Astrocyte of the hippocampus (primary cell): ENCODE measurements around the gene CLSTN3.
A peak's percentile ranks its signal among the peaks of the same experiment; 100 is the strongest.
"Not testable (repeated sequence)": the region's sequence is repeated elsewhere in the genome, so short reads cannot be mapped to it uniquely, and the experiment has no call there.

Experiments
- DNase-seq: peaks from one replicate; pipeline ENCODE4 v3.0.0; 2011; ENCODE audit warnings: low read depth, low spot score

CLSTN3 gene

DNA sequence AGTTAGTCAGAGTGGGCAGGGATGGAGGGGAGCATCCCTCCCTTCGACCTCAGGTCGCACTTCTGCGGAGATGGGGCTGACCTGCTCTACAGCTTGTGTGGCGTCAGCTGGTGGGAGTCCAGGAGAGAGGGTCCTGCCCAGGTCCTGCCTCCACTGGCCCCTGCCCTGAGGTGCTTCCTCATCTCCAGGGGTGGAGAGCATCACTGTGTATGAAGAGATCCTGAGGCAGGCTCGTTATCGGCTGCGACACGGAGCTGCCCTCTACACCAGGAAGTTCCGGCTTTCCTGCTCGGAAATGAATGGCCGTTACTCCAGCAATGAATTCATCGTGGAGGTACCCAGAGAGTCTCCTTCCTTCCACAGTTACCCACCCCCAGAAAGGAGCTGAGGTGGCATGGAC, 20.2 kb downstream of the CLSTN3 start:
- DNase-seq, result no peak

GRCh38 chr12:7150841-7151240, 20.7 kb downstream of the CLSTN3 start:
- DNase-seq, result no peak

GRCh38 chr12:7151532-7151931, 21.4 kb downstream of the CLSTN3 start:
- no peak for DNase-seq

- DNase-seq, result no peak
These were observed 22.6 kb downstream of the CLSTN3 start for GRCh38 chr12:7152818-7153217.

- no peak for DNase-seq
These were observed 23.9 kb downstream of the CLSTN3 start for GRCh38 chr12:7154042-7154441.

DNA sequence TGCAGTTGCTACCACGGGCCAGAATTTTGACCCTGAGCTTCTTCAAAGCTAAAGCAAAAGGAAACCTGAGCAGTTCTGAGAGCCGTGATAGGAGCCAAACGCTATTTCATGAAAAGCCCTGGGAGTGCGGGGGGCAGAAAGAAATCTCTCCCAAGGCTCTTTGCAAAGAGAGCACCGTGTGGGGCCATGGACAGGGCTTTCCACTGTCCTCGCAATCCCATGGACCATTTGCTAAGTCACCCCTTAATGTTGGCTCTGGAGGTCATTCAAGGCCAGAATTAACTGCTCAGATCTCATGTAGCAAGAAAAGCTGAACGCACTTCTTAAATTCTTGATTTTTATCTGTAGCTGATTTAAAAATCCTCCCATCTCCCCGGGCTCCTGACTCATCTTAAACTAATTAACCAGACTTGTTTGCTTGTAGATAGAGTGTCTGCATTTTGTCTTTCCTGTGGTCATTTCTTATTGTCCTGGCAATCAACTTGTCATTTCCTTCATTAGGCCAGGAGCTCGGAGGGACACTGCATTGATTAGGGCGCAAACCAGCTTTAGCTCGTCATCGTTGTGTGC, 24.8 kb downstream of the CLSTN3 start:
- no peak for DNase-seq

DNA sequence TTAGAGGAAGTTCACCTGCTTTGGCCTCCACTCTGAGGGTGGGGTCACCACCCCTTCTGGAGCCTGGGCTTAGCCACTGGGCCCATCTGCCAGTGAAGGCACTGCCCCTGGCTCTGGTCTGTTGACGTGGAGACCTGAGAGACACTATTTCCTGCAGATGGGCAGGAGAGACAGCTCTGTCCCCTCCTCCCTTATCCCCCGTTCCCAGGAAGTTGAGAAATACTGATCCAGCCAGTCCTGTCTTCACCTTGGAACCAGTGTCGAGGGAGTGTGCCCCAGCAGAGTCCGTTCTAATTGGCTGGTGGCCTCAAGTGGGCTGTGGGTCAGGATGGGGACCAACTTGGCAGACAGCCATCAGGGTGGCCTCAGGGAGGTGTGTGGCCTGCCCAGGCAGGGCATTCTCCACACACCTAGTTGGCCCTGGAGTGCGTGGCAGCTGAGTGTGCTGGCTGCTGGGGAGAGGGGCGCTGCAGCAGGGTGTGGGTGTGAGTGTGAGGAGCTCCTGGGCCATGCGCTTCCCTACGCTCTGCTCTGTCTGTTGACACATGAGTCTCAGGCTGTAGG, 25.4 kb downstream of the CLSTN3 start:
- no peak for DNase-seq

DNA sequence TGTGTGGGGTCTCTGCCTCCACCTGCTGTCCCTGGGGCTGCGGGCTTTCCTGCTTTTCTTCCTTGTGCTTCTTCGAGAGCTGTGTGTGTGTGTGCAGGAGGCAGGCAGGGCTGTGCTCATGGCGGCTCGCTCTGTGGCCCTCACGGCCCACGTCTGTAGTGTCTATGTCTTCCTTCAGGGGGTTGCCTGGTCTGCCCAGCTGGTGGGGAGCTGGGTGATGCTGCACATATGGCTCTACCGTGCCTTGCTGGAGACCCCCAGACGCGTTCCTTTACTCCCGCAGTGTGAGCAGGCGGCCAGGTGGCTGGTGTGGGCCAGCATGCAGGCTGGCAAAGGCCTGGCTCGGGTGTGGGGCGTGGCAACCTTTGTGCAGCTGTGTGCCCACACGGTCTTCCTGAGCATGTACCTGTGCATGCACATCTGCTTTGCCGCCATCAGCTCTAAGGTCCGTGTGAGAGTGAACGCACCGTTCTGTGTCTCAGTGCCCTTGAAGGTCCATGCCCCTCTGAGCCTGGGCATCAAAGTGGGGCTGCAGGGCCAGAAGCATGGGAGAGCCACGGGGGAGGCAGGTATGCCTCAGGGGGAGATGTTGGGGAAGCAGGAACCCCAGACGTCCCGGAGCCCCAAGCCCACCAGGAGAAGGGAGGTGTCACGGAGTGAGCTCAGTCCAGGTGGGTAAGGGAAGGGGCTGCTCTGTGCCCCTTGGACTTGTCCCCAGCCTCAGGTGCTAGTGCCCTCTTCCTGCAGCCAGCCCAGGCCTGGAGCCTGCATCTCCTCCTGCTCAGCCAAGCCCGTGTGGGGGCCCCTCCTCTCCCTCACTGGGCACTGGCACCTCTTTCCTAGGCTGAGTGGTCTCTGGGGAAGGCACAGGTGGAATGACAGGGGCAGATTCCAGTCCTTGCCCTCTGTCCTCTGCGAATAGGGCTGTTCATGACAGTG, 26.4 kb downstream of the CLSTN3 start:
- no peak for DNase-seq

DNA sequence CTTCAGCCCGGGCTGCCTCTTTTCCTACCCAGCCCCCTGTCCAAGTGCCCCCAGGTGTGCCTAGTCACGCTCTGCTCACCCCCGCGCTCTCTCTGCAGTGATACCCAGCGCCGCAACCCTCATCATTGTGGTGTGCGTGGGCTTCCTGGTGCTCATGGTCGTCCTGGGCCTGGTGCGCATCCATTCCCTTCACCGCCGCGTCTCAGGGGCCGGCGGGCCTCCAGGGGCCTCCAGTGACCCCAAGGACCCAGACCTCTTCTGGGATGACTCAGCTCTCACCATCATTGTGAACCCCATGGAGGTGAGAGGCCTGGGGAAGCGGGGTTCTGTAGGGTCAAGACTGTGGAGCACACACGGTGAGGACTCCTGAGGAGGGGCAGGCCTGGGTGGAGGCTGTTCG, 27.2 kb downstream of the CLSTN3 start:
- DNase-seq, result no peak

- no peak for DNase-seq
These were observed 28.8 kb downstream of the CLSTN3 start for GRCh38 chr12:7158781-7159609.

DNA sequence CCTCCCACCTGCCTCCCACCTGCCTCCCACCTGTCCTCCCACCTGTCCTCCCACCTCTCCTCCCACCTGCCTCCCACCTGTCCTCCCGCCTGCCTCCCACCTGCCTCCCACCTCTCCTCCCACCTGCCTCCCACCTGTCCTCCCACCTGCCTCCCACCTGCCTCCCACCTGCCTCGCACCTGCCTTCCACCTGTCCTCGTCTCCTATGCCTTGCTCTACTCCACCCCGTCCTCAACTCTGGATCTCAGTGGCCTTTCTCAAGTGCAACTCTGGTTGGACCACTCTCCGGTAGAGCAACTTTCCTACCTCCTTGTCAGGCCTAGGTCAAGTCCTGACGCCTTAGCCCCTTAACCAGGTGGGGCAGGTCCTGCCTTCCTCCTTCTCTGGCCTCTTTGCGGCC, 30.0 kb downstream of the CLSTN3 start:
- DNase-seq, result no peak

DNA sequence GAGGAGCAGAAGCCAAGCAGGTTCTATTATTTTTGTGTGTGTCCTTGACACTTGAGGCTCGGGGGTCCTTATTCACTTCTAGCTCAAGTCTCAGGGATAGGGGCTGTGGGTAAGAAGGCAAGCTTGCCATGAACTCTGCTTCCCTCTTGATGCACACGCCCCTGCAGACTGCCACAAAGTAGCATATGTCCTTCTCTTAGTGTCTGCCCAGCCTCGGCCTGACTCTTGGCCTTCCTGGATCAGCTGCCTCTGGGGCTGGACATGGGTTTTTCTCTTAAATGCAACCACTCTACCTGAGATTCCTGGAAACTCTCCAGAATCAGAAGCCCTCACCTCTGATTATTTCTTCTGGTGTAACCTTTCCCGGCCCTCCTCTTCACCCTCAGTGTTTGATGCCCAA, 31.2 kb downstream of the CLSTN3 start:
- DNase-seq, result no peak

DNA sequence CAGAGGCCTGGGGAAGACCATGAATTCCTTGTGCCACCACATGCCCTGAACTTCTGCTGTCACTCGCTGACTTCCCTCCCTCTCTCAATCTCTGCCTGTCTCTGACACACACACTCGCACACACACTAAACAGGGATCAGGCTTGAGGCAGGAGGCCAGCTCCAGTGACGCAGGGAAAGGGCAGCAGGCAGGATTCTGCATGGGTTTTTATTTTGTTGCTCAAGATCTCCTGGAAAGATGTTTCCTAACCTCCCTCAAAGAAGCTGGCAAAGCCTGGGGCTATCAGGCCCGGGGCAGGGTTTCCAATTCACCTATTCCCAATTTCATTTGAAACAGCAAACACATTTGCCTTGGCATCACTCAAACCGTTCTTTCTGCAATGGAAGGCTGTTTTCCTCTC, 31.6 kb downstream of the CLSTN3 start:
- DNase-seq, result no peak

DNA sequence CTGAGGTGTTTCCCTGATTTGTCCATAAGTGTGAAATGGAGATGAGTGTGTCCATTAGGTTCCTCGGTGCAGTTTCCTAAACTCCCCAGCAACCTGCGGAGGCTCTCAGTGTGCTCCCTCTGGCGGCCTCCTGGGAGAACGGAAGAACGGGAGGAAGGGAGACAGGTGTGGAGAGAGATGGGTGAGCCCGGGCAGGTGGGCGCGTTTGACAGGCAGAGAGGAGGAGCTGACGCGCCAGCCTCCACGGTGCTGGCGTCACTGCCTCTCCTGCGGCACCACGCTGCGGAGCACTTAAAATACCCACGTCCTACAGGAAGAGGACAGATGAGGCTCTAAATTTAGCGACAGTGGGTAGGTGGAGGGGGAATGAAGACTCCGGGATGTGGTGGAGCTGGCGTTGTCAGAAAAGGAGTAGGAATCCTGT, 32.5 kb downstream of the CLSTN3 start:
- DNase-seq, result peak; percentile 11

DNA sequence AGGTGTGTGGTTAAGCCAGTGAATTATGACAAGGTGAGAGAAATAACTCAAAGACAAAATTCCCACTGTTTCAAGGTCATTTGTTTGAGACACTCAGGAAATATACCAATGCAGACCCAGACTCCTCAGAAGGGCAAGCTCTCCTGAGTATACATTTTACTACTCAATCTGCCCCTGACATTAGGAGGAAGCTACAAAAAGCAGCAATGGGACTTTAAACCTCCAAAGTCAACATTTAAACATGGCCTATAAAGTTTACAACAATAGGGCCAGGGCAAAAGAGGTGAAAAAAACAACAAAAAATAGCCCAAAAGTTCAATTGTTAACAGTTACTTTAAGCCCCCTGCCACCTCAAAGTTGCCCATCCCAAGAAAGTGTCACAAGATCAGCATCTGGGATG, 39.8 kb downstream of the CLSTN3 start:
- DNase-seq, result no peak

DNA sequence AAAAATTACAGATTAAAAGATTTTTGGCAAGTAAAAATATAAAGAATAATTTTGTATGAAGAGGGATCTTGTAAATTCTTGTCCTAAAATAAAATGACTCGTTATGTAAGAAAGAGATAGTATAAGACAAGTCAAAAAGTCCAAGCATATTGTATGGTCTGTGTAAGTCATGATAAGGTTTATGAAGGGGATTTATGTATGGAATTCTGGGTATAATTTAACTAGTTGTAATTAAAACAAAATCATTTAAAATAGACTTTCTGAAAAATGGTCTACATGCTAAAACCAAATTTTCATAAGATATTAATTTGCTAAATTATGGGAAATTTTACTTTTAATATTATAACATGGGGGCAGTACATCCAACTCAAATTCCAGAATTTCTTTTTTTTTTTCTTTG, 41.7 kb downstream of the CLSTN3 start:
- DNase-seq, result no peak

DNA sequence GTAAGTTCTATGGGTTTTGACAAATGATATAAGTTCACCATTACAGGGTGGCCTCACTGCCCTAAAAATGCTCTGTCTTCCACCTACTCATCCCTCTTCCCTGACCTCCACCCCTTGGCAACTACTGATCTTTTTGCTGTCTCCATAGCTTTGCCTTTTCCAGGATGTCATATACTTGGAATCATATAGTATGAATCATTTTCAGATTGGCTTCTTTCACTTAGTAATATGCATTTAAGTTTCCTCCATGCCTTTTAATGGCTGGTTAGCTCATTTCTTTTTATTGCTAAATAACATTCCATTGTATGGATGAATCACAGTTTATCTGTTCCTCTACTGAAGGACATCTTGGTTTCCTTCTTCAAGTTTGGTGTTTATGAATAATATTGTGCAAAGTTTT, 45.3 kb downstream of the CLSTN3 start:
- DNase-seq, result no peak

DNA sequence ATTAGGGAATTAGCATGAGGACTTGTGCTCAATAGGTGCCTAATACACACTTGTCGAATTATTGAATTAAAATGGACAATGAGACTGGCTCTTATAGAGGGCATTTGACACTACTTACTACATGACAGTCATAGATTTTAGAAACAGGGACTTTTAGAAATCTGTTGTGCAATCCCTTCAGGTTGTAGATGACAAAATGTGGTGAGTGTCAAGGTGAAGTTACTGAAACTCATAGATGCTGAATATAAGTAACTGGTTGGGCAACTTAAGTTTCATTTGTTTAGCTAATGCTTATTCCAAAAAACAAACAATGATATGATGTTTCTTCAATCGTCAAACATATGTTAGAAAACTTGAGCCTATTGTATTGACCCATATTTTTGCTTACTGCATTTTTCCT, 46.4 kb downstream of the CLSTN3 start:
- no peak for DNase-seq

DNA sequence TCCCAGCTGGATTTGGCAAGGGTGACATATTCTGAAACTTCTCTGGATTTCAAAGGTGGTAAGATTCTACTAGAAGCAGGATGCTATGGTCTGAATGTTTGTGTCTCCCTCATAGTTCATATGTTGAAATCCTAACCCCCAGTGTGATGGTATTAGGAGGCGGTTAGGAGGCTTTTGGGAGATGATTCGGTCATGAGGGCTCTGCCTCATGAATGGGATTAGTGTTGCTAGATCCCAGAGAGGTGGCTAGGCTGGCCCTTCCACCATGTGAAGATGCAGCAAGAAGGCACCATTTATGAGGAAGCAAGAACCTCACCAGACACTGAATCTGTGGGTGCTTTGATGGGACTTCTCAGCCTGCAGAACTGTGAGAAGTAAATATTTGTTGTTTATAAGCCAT, 48.3 kb downstream of the CLSTN3 start:
- DNase-seq, result no peak

GRCh38 chr12:7180685-7181084, 50.5 kb downstream of the CLSTN3 start:
- no peak for DNase-seq

DNA sequence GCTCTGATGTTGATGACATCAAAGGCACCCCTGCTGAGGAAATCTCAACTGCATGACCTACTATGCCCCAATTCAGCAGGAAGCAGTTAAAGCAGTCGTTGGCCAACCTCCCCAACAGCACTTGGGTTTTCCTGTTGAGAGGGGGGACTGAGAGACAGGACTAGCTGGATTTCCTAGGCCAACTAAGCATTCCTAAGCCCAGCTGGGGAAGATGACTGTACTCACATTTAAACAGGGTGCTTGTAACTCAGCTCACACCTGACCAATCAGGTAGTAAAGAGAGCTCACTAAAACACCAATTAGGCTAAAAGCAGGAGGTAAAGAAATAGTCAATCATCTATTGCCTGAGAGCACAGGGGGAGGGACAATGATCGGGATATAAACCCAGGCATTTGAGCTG, 55.9 kb downstream of the CLSTN3 start:
- DNase-seq, result not testable (repeated sequence)
